Renal cortex interstitium (tissue), 15 donors: ENCODE measurements around the gene UTRN. TPM values are rescaled to one million over a fixed set of nuclear protein-coding genes. Genes with fewer than 3 reads are reported as not detected.

Experiments
- DNase-seq, 11 donors: peaks; one replicate each; pipeline ENCODE4 v3.0.0-alpha.2; 2013; ENCODE audit warnings: low read depth in 9 of 11, low spot score in 4 of 11; ENCODE audit errors: extremely low read depth in 1 of 11
- long read RNA-seq, 16 experiments: transcript quantifications; one replicate each; lab custom pipeline, GENCODE V29; 2026
- polyA plus RNA-seq, 3 donors: library from polyadenylated mRNA; unstranded; fragments of 120-200 nt; gene quantifications; one replicate each; pipeline ENCODE4 v1.2.1, GENCODE V29; 2013; ENCODE audit not compliant: insufficient read length in 3 of 3

UTRN gene
- 100 to 1,000 TPM; 139 to 167 (median 140) TPM for polyA plus RNA-seq
- long read RNA-seq, donor 1 = 0 reads
- long read RNA-seq, donor 2, partial matches to known transcripts = 35 of 37 reads
- long read RNA-seq, donor 2, other reads (novel, unspliced or antisense) = 0 of 37 reads
- long read RNA-seq, donor 3, partial matches to known transcripts = 0 of 1 reads
- long read RNA-seq, donor 3, other reads (novel, unspliced or antisense) = 0 of 1 reads
- long read RNA-seq, donor 4 = 0 reads
- long read RNA-seq, donor 5 = 0 reads
- long read RNA-seq, donor 6 = 0 reads
- long read RNA-seq, donor 7 = 0 reads
- long read RNA-seq, donor 8 = 0 reads
- long read RNA-seq, donor 9, partial matches to known transcripts = 0 of 1 reads
- long read RNA-seq, donor 9, other reads (novel, unspliced or antisense) = 0 of 1 reads
- long read RNA-seq, donor 10 = 0 reads
- long read RNA-seq, donor 11 = 0 reads
- long read RNA-seq, donor 12, partial matches to known transcripts = 0 of 1 reads
- long read RNA-seq, donor 12, other reads (novel, unspliced or antisense) = 0 of 1 reads
- long read RNA-seq, donor 13 = 0 reads
- long read RNA-seq, donor 14 = 0 reads
- long read RNA-seq, donor 15 = 0 reads
- long read RNA-seq, donor 16, partial matches to known transcripts = 18 of 26 reads
- long read RNA-seq, donor 16, other reads (novel, unspliced or antisense) = 5 of 26 reads

DNA sequence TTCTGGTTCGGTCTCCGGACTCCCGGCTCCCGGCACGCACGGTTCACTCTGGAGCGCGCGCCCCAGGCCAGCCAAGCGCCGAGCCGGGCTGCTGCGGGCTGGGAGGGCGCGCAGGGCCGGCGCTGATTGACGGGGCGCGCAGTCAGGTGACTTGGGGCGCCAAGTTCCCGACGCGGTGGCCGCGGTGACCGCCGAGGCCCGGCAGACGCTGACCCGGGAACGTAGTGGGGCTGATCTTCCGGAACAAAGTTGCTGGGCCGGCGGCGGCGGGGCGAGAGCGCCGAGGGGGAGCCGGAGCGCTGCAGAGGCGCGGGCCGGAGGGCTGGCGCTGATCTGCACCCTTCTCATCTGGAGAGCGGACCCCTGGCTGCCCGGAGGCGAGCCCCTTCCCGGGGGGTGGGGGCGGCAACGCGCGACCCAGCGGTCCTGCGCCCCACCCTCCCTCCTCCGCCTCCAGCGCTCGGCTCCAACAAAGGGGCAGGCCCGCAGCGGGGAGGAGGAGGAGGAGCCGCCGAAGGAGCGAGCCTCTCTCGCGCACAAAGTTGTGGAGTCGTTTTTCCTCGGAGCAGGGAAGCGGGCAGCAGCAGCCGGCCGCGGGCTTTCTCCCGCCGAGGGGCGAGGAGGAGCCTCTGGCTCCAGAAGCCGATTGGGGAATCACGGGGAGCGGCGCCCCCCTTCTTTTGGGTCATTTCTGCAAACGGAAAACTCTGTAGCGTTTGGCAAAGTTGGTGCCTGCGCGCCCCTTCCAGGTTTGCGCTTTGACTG is at the start of gene UTRN:
UTRN (plus strand) TSS at position 553 of the 765 bp plus-strand sequence. CDS start 6,494 bp downstream, outside the sequence.
- peak in 10 of 11 donors; percentile 60 to 82 (median 76) for DNase-seq

- DNase-seq = no peak
Observed at GRCh38 chr6:144244688-144245087, 40.4 kb upstream of the UTRN start.

DNA sequence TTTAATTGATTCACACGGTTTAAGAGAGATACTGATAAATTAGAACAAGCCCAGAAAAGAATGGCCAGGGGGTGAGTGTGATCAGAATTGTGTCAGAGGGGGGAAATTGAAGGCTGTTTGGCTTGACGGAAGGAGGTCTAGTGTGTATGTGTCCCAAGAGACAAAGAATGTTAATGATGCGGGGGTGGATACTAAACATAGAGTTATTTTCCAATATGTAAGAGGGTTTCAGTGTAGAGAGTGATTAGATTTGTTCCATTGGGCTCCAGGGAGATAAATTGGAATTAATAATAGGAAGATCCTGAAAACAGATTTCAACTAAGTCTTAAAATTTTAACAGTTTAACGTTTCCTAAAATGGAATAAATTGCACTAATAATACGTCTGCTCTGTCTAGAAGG is 38.1 kb upstream of the UTRN start:
- DNase-seq = no peak

DNA sequence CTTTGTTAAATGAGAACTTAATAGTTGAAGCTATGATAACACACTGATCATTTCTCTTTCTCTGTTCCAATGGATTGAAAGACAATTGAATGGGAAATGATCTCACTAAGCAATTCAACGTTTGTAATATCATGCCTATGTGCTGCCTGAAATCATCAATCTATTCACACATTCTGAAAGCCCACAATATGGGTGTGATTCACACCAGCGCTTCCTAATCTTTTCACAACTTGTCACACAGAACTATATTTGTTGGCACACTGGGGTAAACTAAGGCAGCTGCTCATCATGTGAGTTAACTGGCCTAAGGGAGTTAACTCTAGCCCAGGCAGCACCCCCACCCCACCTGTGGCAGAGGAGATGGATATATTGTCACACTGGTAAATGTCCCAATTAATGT is 37.1 kb upstream of the UTRN start:
- no peak for DNase-seq

- peak in 2 of 11 donors; percentile 22 to 45 for DNase-seq
Observed at GRCh38 chr6:144248476-144249301, 36.4 kb upstream of the UTRN start.

DNA sequence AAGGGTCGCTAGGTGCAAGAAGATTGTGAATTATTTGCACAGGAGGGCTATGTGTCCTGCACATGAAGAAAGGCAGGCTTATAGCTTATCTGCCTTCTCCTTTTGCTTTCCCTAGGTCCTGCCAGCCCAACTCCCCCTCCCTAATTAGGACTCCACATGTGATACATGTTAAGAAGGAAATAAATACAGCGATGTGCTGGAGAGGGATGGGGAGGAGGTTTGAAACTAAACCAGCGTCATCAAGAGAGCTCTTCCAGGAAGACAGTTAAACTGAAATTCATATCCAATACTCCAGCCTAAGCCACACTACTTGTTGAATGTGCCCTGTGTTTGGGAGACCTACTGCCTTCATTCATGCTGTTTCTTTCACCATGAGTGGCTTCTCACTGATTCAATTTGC is 34.9 kb upstream of the UTRN start:
- no peak for DNase-seq

GRCh38 chr6:144252259-144252658 is 32.9 kb upstream of the UTRN start:
- DNase-seq = no peak

- DNase-seq = no peak
Observed at GRCh38 chr6:144259986-144260385, 25.1 kb upstream of the UTRN start.

DNA sequence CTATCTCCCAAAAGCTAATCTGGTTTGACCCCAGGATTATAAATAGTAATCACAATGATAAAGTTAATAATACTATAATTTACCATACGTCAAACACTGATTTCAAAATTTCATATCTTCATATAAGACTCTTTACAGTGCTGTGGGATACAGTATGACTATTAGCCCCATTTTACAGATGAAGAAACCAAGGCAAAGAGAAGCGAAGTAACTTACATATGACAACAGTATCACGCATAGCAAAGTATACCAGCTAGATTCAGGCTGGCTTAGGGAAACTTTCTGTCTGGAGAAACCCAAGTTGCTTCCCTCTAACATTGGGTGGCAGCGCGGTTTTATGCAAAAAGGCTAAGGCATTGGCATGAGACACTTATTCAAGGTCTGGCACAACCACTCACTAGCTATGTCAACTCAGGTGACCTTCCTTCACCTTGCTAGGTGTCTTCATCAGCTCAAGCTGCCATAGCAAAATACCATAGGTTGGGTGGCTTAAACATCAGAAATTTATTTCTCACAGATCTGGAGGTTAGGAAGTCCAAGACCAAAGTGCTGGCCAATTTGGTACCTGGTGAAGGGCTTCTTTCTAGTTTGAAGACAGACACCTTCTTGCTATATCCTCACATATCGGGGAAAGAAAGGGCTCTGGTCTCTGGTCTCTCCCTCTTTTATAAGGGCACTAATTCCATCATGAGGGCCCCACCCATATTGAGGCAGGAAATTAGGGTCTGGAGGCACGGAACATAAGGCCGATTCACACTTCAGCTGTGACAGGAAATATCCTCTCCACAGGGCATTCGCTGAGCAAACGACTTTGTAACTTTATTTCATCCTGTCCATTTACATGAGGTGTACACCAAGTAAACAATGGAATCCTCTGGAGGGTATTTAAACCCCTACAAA is 22.4 kb upstream of the UTRN start:
- DNase-seq = no peak

DNA sequence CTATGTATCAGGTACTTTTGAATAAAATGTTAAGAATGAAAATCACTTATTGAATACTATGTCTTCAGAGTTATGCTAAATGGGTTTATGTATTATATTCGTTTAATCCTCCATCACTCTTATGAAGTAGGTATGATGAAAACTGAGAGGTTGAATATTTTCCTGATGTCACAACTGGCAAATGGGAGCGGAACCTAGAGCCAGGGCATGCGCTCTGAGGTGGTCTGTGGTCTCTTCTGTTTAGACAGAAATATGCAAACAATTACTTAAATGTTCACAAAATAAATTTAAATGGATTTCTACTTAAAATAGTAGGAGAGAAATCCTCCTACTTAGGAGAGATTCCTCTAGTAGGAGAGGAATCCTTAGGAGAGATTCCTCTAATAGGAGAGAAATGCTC is 21.3 kb upstream of the UTRN start:
- no peak for DNase-seq

- DNase-seq = peak in 1 of 11 donors; percentile 22
Observed at GRCh38 chr6:144264270-144265060, 20.7 kb upstream of the UTRN start.

DNA sequence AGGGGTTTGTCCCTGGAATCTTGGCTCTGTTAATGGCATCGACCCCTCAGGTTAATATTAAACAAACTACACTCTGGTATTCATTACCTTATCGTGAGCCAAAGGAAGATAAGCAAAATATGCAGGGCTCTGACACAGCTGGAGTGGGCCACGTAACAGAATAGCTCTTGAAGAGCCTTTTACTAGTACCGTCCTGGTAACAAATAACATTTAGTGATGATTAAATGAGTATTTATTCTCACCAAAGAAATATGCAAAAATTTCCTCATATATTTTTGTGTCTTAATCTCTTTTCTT is 20.1 kb upstream of the UTRN start:
- DNase-seq = no peak

DNA sequence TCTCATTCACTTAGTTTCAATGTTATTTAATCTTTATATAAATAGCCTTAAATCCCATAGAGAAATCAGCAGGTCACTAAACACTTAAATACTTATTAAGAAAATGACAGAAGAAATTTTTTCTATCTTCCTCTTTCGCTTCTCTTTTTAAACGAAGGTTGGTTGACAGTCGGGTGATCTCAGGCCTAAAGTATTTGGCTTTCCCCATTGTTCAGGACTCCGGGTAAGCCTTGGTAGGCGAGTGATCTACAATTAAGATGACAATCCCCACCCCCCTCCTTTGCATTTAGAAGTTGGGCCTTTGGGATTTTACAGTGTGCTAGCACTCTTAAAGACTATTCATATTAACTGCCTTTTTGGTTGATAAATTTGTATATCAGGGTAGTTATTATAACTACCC is 19.7 kb upstream of the UTRN start:
- no peak for DNase-seq

DNA sequence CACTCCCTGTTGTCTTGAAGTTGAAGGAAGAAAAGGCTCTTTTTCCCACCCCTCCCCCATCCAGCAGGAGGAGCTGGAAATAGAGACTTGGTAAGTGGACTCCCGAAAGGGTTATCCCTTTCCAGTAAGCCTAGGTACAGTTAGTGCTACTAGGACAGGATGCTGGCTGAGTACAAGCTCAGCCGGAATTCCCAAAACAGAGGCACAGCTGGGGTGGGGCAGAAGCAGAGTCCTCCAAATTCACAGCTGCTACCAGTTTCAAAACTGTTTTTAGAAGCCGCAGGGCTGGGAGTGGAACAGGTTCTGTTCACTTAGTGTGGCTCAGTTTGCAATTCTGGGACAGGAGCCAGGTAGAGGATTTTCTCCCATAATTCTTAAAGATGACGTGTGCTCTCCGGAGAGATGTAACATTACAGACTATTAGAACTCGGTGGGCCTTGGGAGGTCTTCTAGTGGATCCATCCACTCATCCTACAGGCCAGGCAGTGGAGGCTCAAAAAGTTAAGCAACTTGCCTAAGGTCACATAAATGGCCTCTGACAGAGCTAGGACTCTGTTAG is 19.0 kb upstream of the UTRN start:
- peak in 1 of 11 donors; percentile 27 for DNase-seq

GRCh38 chr6:144268794-144269349 is 16.3 kb upstream of the UTRN start:
- DNase-seq = no peak

- no peak for DNase-seq
Observed at GRCh38 chr6:144277174-144277573, 8.0 kb upstream of the UTRN start.
